HepG2 (cell line): Measurements from ENCODE around the gene SLC15A1. TPM values are rescaled to one million over a fixed set of nuclear protein-coding genes. Genes with fewer than 3 reads are reported as not detected.

Source experiments
- ATAC-seq: fragments of 200-7000 bp; cut with Tn5 transposase; 3 replicates; pipeline ENCODE4 v1.9.1; 2020; ENCODE audit warnings: mild to moderate bottlenecking, moderate library complexity
- BruUV-seq: library from RNA; stranded (reverse); fragments of 400-500 nt; replicated peaks from 2 replicates; lab custom pipeline; 2021; lab: Mats Ljungman, UMichigan
- CTCF ChIA-PET: fragments of 300-600 bp; formaldehyde crosslinking; extraction: SDS; loops from one replicate; lab custom pipeline; 2021; ENCODE audit warnings: low total read pairs, inconsistent platforms, low intra/inter-chr PET ratio; lab: Yijun Ruan, JAX
- POLR2A ChIA-PET: fragments of 350-600 bp; sonication (Branson Sonifier 250); formaldehyde crosslinking; loops from one replicate; lab custom pipeline; 2020; ENCODE audit warnings: antibody characterized with exemption, inconsistent platforms; lab: Yijun Ruan, JAX
- DNase-seq: peaks from one replicate; pipeline ENCODE4 v3.0.0-alpha.2; 2015; ENCODE audit warnings: low spot score
- FAIRE-seq: peaks from 3 replicates; lab custom pipeline; 2011; peaks lifted over from hg19 to GRCh38; lab: Jason Lieb, UNC
- H2AFZ ChIP-seq: one replicate; pipeline ENCODE4 v1.6.1; 2011; ENCODE audit warnings: low read length, inconsistent platforms
- H3K27ac ChIP-seq: fragments of 300-600 bp; 3 replicates; pipeline ENCODE4 v1.8.0; 2011; ENCODE audit warnings: mixed run types, mild to moderate bottlenecking, mixed read lengths, low read length, inconsistent platforms; ENCODE audit not compliant: insufficient read depth; ENCODE audit errors: extremely low read length
- H3K27me3 ChIP-seq, 2 experiments: fragments of 200-600 bp in 1 of 2; 2 replicates in 1 of 2; 3 replicates in 1 of 2; pipeline versions ENCODE4 v1.6.0 to v1.8.0; 2011; ENCODE audit warnings: low read length in 2 of 2, mild to moderate bottlenecking in 2 of 2, moderate library complexity in 2 of 2, inconsistent platforms in 1 of 2; ENCODE audit not compliant: insufficient read depth in 2 of 2, control insufficient read depth in 1 of 2
- H3K36me3 ChIP-seq, 2 experiments: fragments of 200-600 bp in 1 of 2; replicated peaks in 1 of 2; 2 replicates in 1 of 2; 3 replicates in 1 of 2; pipeline versions ENCODE4 v1.5.1 to v1.8.0; 2011; ENCODE audit warnings: low read length in 2 of 2, inconsistent platforms in 1 of 2; ENCODE audit not compliant: insufficient read depth in 2 of 2, control insufficient read depth in 1 of 2
- H3K4me1 ChIP-seq: 2 replicates; pipeline ENCODE4 v1.5.1; 2012; ENCODE audit warnings: low read length, inconsistent platforms; ENCODE audit not compliant: insufficient read depth
- H3K4me2 ChIP-seq: 2 replicates; pipeline ENCODE4 v1.6.0; 2011; ENCODE audit warnings: low read depth, low read length, inconsistent platforms
- H3K4me3 ChIP-seq, 3 experiments: fragments of 200-600 bp in 1 of 3; sonication (generic), shearing (Covaris generic) in 1 of 3; replicated peaks in 1 of 3; 2 replicates each; pipeline ENCODE4 v1.5.1; 2011 to 2016; ENCODE audit warnings: low read length in 3 of 3, inconsistent platforms in 2 of 3, low read depth in 2 of 3, mild to moderate bottlenecking in 2 of 3, control low read depth in 1 of 3, mixed read lengths in 1 of 3; ENCODE audit not compliant: insufficient read depth in 1 of 3
- H3K79me2 ChIP-seq: one replicate; pipeline ENCODE4 v1.6.1; 2011; ENCODE audit warnings: low read length, inconsistent platforms; ENCODE audit not compliant: insufficient read depth
- H3K9ac ChIP-seq: 2 replicates; pipeline ENCODE4 v1.6.0; 2011; ENCODE audit warnings: mild to moderate bottlenecking, low read depth, low read length, inconsistent platforms; ENCODE audit not compliant: insufficient read depth
- H3K9me3 ChIP-seq: 2 replicates; pipeline ENCODE4 v1.5.1; 2012; ENCODE audit warnings: mild to moderate bottlenecking, low read length
- H4K20me1 ChIP-seq: 2 replicates; pipeline ENCODE4 v1.6.0; 2011; ENCODE audit warnings: inconsistent platforms, mild to moderate bottlenecking, low read length, moderate library complexity; ENCODE audit not compliant: insufficient read depth
- ATF7 ChIP-seq, 2 experiments: fragments of 450-650 bp in 1 of 2; sonication (generic) in 1 of 2; formaldehyde crosslinking in 1 of 2; IDR thresholded peaks; 2 replicates each; pipeline versions ENCODE4 v1.4.0 to v1.6.1; 2016 to 2020; ENCODE audit warnings: antibody characterized with exemption in 1 of 2, mild to moderate bottlenecking in 1 of 2, missing genetic modification reagents in 1 of 2
- ELF1 ChIP-seq: sonication (generic); formaldehyde crosslinking; IDR thresholded peaks from 2 replicates; pipeline ENCODE4 v1.4.0; 2020; ENCODE audit warnings: missing genetic modification reagents
- GRHL1 ChIP-seq: sonication (generic); formaldehyde crosslinking; conservative IDR thresholded peaks from 2 replicates; pipeline ENCODE4 v1.8.0; 2022; ENCODE audit warnings: missing genetic modification reagents
- HBP1 ChIP-seq: IDR thresholded peaks from 2 replicates; pipeline ENCODE4 v1.6.1; 2016; ENCODE audit warnings: low read depth, control low read depth
- HMG20B ChIP-seq: conservative IDR thresholded peaks from 2 replicates; pipeline ENCODE4 v1.6.1; 2016; ENCODE audit warnings: missing genetic modification reagents, missing compliant biosample characterization
- KDM6A ChIP-seq: IDR thresholded peaks from 2 replicates; pipeline ENCODE4 v1.6.1; 2016; ENCODE audit warnings: low read depth
- KLF12 ChIP-seq: sonication (generic); formaldehyde crosslinking; IDR thresholded peaks from 2 replicates; pipeline ENCODE4 v1.4.0; 2020; ENCODE audit warnings: missing genetic modification reagents, borderline replicate concordance
- MAFF ChIP-seq: IDR thresholded peaks from 2 replicates; pipeline ENCODE4 v1.6.1; 2011; ENCODE audit warnings: low read depth, low read length, improper control_type of control experiment
- PLSCR1 ChIP-seq: sonication (generic); formaldehyde crosslinking; IDR thresholded peaks from 2 replicates; pipeline ENCODE4 v1.5.0; 2020; ENCODE audit warnings: missing genetic modification reagents, mild to moderate bottlenecking, borderline replicate concordance
- RELA ChIP-seq: sonication (generic); formaldehyde crosslinking; IDR thresholded peaks from 2 replicates; pipeline ENCODE4 v1.4.0; 2020; ENCODE audit warnings: missing genetic modification reagents
- SNRNP70 ChIP-seq: fragments of 200-400 bp; formaldehyde crosslinking; IDR thresholded peaks from 2 replicates; pipeline ENCODE4 v1.6.1; 2017; ENCODE audit warnings: mild to moderate bottlenecking, low read depth, low read length, moderate library complexity
- TCF7L2 ChIP-seq: IDR thresholded peaks from 2 replicates; pipeline ENCODE4 v1.6.1; 2011; ENCODE audit warnings: mild to moderate bottlenecking, low read depth, low read length, moderate library complexity
- ZNF362 ChIP-seq: sonication (generic); formaldehyde crosslinking; IDR thresholded peaks from 2 replicates; pipeline ENCODE4 v1.4.0; 2020; ENCODE audit warnings: missing genetic modification reagents, mild to moderate bottlenecking, borderline replicate concordance
- WGBS: methylation state at CpG from one replicate; pipeline ENCODE4 v1.1.6; 2017; ENCODE audit warnings: low lambda C conversion rate; 5-methylcytosine and 5-hydroxymethylcytosine counted together
- in situ Hi-C: cut with HindIII; loops from 2 replicates; pipeline ENCODE4 v1.10.0; 2017; ENCODE audit warnings: low pct_unique_long_range_greater_than_20kb; ENCODE audit not compliant: extremely low pct_ligation_motif_present
- intact Hi-C: fragments of 100-400 bp; cut with micrococcal nuclease; formaldehyde crosslinking; loops from one replicate; pipeline ENCODE4 v1.10.0; 2022; ENCODE audit not compliant: unreplicated experiment
- polyA plus RNA-seq, 8 experiments: library from polyadenylated mRNA; depleted of rRNA in 3 of 8; stranded (reverse) in 7 of 8; unstranded in 1 of 8; fragments of >200 nt; fragmentation: Illumina TruSeq in 4 of 8; extraction: Trizol in 4 of 8; gene quantifications; 2 replicates each; pipeline versions ENCODE4 v1.2.1 to v1.2.3, GENCODE V29; 2011 to 2016; ENCODE audit warnings: low read depth in 4 of 8, missing spikeins in 1 of 8, mixed read lengths in 1 of 8; ENCODE audit not compliant: insufficient read depth in 1 of 8
- total RNA-seq, 5 experiments: library from RNA; depleted of rRNA; stranded (reverse); fragments of >200 nt; fragmentation: Illumina TruSeq; extraction: Trizol; gene quantifications; 2 replicates each; pipeline ENCODE4 v1.2.3, GENCODE V29; 2016; ENCODE audit warnings: low read depth in 1 of 5

SLC15A1 gene
- total and polyA plus RNA-seq, 2 of the 13 experiments (the other 11 are each of a cell fraction or from before 2014, with no cell fraction given): 0.17 to 0.20 TPM

GRCh38 chr13:98783856-98784478 is 31.5 kb upstream of the SLC15A1 start (continued):
- TF ChIP-seq PLSCR1 (CRISPR knock-in tag) (no peak), GRHL1 (no peak), ELF1 (CRISPR knock-in tag) (no peak), KLF12 (CRISPR knock-in tag) (no peak)

GRCh38 chr13:98782654-98783053 is 30.2 kb upstream of the SLC15A1 start:
- in situ Hi-C loops: no loop called here
- Histone ChIP-seq H2AFZ (no peak overlapping the region), H3K4me2 (no peak overlapping the region)
- ATAC-seq: no peak
- no peak for TF ChIP-seq HMG20B (CRISPR knock-in tag)
- TF ChIP-seq RELA (CRISPR knock-in tag): no peak
- TF ChIP-seq SNRNP70: no peak
- no peak for TF ChIP-seq HBP1 (CRISPR knock-in tag)
- TF ChIP-seq KDM6A (CRISPR knock-in tag): no peak
- no peak for TF ChIP-seq ATF7 (IDR thresholded peaks at IDR 0.05)
- no peak for TF ChIP-seq ATF7 (CRISPR knock-in tag; IDR thresholded peaks at IDR 0.05)
- no peak for TF ChIP-seq MAFF
- TF ChIP-seq ZNF362: no peak
- TF ChIP-seq TCF7L2: no peak
- TF ChIP-seq, all 625 proteins: peak for 0
- Histone ChIP-seq H3K27ac (no peak overlapping the region), H3K27me3 (peaks cover 0 to 19% of the 10 kb centered on the region in 2 experiments; a peak in 3 of 5 replicates), H3K79me2 (no peaks in the 10 kb centered on the region), H4K20me1 (no peaks in the 10 kb centered on the region), H3K36me3 (no peaks in the 10 kb centered on the region), H3K9me3 (no peaks in the 10 kb centered on the region), H3K4me3 (no peak overlapping the region), H3K4me1 (no peaks in the 10 kb centered on the region), H3K9ac (no peak overlapping the region)
- intact Hi-C loops: no loop called here
- FAIRE-seq: no peak
- ChIA-PET POLR2A (no interaction called here), CTCF (no interaction called here)
- WGBS: 29% methylated on average over 5 of the region's 5 CpGs
- no peak for DNase-seq
- BruUV-seq: no TSS peak
